ENCODE results near the gene STH.

Gene STH

GRCh38 chr17:45961206-45961605 is 37.8 kb upstream of the STH start:
- Histone ChIP-seq H3K4me3 (ENCODE audit: low read depth, low read length) (no peak overlapping the region), H3K9ac (no peak overlapping the region), H3K4me1 (no peaks in the 10 kb centered on the region), H3K27ac (no peak overlapping the region), H3K9me3 (ENCODE audit: control insufficient read depth, low read length) (no peaks in the 10 kb centered on the region), H3K27me3 (ENCODE audit: control insufficient read depth, insufficient read depth, low read length) (no peaks in the 10 kb centered on the region), H3K4me2 (ENCODE audit: low read length) (no peak overlapping the region), H3K36me3 (ENCODE audit: control insufficient read depth, insufficient read depth, low read length) (no peaks in the 10 kb centered on the region), H3K79me2 (peaks cover 2% of the 10 kb centered on the region), H2AFZ (no peak overlapping the region)
- TF ChIP-seq CTCF (IDR thresholded peaks at IDR 0.05), result no peak

GRCh38 chr17:45962221-45962972 is 36.7 kb upstream of the STH start:
- Histone ChIP-seq H3K36me3 (ENCODE audit: control insufficient read depth, insufficient read depth, low read length) (no peaks in the 10 kb centered on the region), H3K9ac (no peak overlapping the region), H3K4me1 (no peaks in the 10 kb centered on the region), H3K27ac (no peak overlapping the region), H3K27me3 (ENCODE audit: control insufficient read depth, insufficient read depth, low read length) (no peaks in the 10 kb centered on the region), H3K9me3 (ENCODE audit: control insufficient read depth, low read length) (no peaks in the 10 kb centered on the region), H2AFZ (no peak overlapping the region), H3K4me2 (ENCODE audit: low read length) (no peak overlapping the region), H3K4me3 (ENCODE audit: low read depth, low read length) (no peak overlapping the region), H3K79me2 (peaks cover under 1% of the 10 kb centered on the region)
- no peak for TF ChIP-seq CTCF (IDR thresholded peaks at IDR 0.05)

DNA sequence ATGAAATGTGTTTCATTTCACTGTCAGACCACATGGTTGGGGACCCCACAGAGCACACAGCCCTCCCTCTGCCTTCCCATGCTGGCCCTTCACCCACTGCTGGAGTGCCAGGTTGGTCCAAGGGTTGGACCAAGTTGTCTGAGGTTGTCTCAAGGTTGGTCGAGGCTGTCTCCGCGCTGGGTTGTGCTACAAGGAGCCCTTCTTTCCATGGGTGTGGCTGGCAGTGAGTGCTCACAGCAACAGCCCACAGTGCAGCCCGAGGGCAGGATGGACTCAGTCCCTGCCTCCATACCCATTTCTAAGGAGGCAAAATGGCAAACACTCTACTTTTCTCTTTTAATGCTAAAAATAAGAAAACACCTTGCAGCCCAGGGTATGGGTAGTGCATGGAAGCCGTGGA is 35.8 kb upstream of the STH start:
- Histone ChIP-seq H2AFZ (no peak overlapping the region), H3K27ac (no peak overlapping the region)

GRCh38 chr17:45963889-45964288 is 35.2 kb upstream of the STH start:
- no peak overlapping the region for H3K4me3 ChIP-seq (ENCODE audit: low read depth, low read length)
- no peaks in the 10 kb centered on the region for H3K4me1 ChIP-seq
- H3K36me3 ChIP-seq (ENCODE audit: control insufficient read depth, insufficient read depth, low read length), result no peaks in the 10 kb centered on the region
- no peaks in the 10 kb centered on the region for H3K79me2 ChIP-seq
- no peak overlapping the region for H3K9ac ChIP-seq
- no peaks in the 10 kb centered on the region for H3K9me3 ChIP-seq (ENCODE audit: control insufficient read depth, low read length)
- TF ChIP-seq CTCF (IDR thresholded peaks at IDR 0.05), result no peak
- H3K4me2 ChIP-seq (ENCODE audit: low read length), result no peak overlapping the region
- H3K27ac ChIP-seq, result no peak overlapping the region
- no peak overlapping the region for H2AFZ ChIP-seq
- no peaks in the 10 kb centered on the region for H3K27me3 ChIP-seq (ENCODE audit: control insufficient read depth, insufficient read depth, low read length)

More for the DNA sequence above, 35.8 kb upstream of the STH start:
- Histone ChIP-seq H3K9me3 (ENCODE audit: control insufficient read depth, low read length) (no peaks in the 10 kb centered on the region), H3K9ac (no peak overlapping the region), H3K4me2 (ENCODE audit: low read length) (no peak overlapping the region), H3K79me2 (no peaks in the 10 kb centered on the region), H3K4me1 (no peaks in the 10 kb centered on the region), H3K36me3 (ENCODE audit: control insufficient read depth, insufficient read depth, low read length) (no peaks in the 10 kb centered on the region), H3K4me3 (ENCODE audit: low read depth, low read length) (no peak overlapping the region), H3K27me3 (ENCODE audit: control insufficient read depth, insufficient read depth, low read length) (no peaks in the 10 kb centered on the region)
- TF ChIP-seq CTCF (IDR thresholded peaks at IDR 0.05), result no peak

DNA sequence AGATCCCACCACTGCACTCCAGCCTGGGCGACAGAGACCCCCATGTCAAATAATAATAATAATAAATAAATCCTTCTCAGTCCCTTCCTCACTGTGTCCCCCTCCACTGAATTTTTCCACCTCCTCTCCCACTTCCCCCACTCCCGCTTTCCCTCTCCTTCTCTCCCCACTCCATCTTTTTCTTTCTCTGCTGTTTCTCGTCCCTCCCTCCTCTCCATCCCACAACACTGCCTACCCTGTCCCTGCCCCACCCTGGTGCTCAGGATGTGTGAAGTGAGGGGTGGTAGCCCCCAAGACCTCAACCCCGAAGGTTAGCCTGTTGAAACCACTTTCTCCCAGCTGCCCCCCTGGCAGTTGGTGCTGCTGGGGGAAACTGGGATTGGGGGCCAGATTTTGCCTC is 34.4 kb upstream of the STH start:
- H3K36me3 ChIP-seq (ENCODE audit: control insufficient read depth, insufficient read depth, low read length), result no peaks in the 10 kb centered on the region
- no peaks in the 10 kb centered on the region for H3K9me3 ChIP-seq (ENCODE audit: control insufficient read depth, low read length)
- no peak overlapping the region for H3K4me3 ChIP-seq (ENCODE audit: low read depth, low read length)
- H3K4me2 ChIP-seq (ENCODE audit: low read length), result no peak overlapping the region
- H3K9ac ChIP-seq, result no peak overlapping the region
- H3K79me2 ChIP-seq, result no peaks in the 10 kb centered on the region
- no peaks in the 10 kb centered on the region for H3K4me1 ChIP-seq
- no peak overlapping the region for H2AFZ ChIP-seq
- no peaks in the 10 kb centered on the region for H3K27me3 ChIP-seq (ENCODE audit: control insufficient read depth, insufficient read depth, low read length)
- H3K27ac ChIP-seq, result no peak overlapping the region
- TF ChIP-seq CTCF (IDR thresholded peaks at IDR 0.05), result no peak
